Thymus (tissue), 11 donors: ENCODE measurements around the gene MORF4L1. TPM values are rescaled to one million over a fixed set of nuclear protein-coding genes. Genes with fewer than 3 reads are reported as not detected.
A peak's percentile ranks its signal among the peaks of the same experiment; 100 is the strongest.

Source experiments
- DNase-seq, 9 donors: peaks; one replicate each; pipeline ENCODE4 v3.0.0-alpha.2; 2013; ENCODE audit warnings: low spot score in 9 of 9, low read depth in 6 of 9, missing footprints in 1 of 9
- H3K27ac ChIP-seq, 2 donors: one replicate each; pipeline ENCODE4 v1.5.1; 2013; ENCODE audit warnings: control low read depth in 1 of 2, low read depth in 1 of 2, low read length in 1 of 2, mild to moderate bottlenecking in 1 of 2, moderate library complexity in 1 of 2
- H3K27me3 ChIP-seq, 2 donors: one replicate each; pipeline ENCODE4 v1.5.1; 2013; ENCODE audit warnings: low read length in 1 of 2; ENCODE audit not compliant: control insufficient read depth in 2 of 2, insufficient read depth in 1 of 2
- H3K36me3 ChIP-seq, 2 donors: one replicate each; pipeline ENCODE4 v1.5.1; 2013; ENCODE audit warnings: low read length in 1 of 2, mild to moderate bottlenecking in 1 of 2, moderate library complexity in 1 of 2; ENCODE audit not compliant: control insufficient read depth in 2 of 2, insufficient read depth in 2 of 2
- H3K4me1 ChIP-seq, 2 donors: one replicate each; pipeline ENCODE4 v1.5.1; 2013; ENCODE audit warnings: low read length in 2 of 2; ENCODE audit not compliant: control insufficient read depth in 2 of 2, insufficient read depth in 2 of 2
- H3K4me3 ChIP-seq, 2 donors: one replicate each; pipeline ENCODE4 v1.5.1; 2013; ENCODE audit warnings: low read length in 2 of 2, control low read depth in 1 of 2, mild to moderate bottlenecking in 1 of 2
- H3K9me3 ChIP-seq, 2 donors: one replicate each; pipeline ENCODE4 v1.5.1; 2013; ENCODE audit warnings: low read length in 1 of 2, mild to moderate bottlenecking in 1 of 2; ENCODE audit not compliant: control insufficient read depth in 2 of 2, insufficient read depth in 1 of 2
- WGBS: extraction: QIAGEN DNeasy Blood & Tissue Kit; methylation state at CpG from one replicate; pipeline ENCODE4 v1.1.7; 2013; 5-methylcytosine and 5-hydroxymethylcytosine counted together
- polyA plus RNA-seq: library from polyadenylated mRNA; stranded (reverse); fragments of 200-250 nt; gene quantifications from one replicate; pipeline ENCODE4 v1.2.3, GENCODE V29; 2013
- total RNA-seq: library from RNA; stranded (reverse); fragments of 120-200 nt; gene quantifications from one replicate; pipeline ENCODE4 v1.2.4, GENCODE V29; 2013
- donor health status: healthy.

Gene MORF4L1
- total and polyA plus RNA-seq, 2 donors: 231 to 233 TPM

DNA sequence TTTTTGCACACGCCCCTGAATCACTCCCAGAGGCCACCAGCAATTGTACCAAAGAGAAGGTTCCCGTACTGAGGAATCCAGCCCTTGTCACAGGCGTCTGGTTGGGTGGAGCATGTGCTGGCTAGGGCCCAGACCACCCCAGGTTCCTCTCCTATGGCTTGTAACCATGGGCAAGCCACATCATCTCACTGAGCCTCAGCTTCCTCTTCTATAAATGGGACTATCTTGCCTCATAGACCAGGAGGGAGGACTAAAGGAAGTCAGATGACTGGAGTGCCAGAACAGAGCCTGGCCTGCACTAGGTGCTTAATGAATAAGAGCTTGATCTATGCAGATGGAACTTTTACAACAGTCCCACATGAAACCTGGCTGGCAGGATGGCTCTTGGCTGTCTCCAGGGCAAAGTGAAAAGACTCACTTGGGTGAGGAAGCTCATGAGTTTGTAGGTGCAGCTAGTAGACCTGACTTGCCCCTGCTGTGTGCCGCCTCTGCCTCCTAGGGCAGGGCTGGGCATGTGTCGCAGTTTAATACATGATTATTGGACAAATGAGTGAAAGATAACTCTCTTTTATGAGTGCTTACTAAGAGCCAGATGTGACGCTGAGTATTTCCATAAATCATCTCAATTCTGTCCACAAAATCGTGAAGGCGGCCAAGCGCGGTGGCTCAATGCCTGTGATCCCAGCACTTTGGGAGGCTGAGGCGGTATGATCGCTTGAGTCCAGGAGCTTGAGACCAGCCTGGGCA lies 42.8 kb downstream of the MORF4L1 start:
- DNase-seq: no peak
- H3K4me3 ChIP-seq: no peak overlapping the region
- H3K27me3 ChIP-seq: no peaks in the 10 kb centered on the region
- peaks cover 0 to 2% of the 10 kb centered on the region in 2 donors for H3K4me1 ChIP-seq
- no peaks in the 10 kb centered on the region for H3K9me3 ChIP-seq
- H3K36me3 ChIP-seq: peaks cover 41 to 60% of the 10 kb centered on the region in 2 donors
- WGBS: 95% methylated on average over 12 of the region's 12 CpGs
- peak overlapping the region in 1 of 2 donors; percentile 2 for H3K27ac ChIP-seq

GRCh38 chr15:78916088-78916487 lies 43.4 kb downstream of the MORF4L1 start:
- peaks cover 38 to 57% of the 10 kb centered on the region in 2 donors for H3K36me3 ChIP-seq
- no peak overlapping the region for H3K4me3 ChIP-seq
- no peaks in the 10 kb centered on the region for H3K9me3 ChIP-seq
- peaks cover 0 to 2% of the 10 kb centered on the region in 2 donors for H3K4me1 ChIP-seq
- no peaks in the 10 kb centered on the region for H3K27me3 ChIP-seq
- 95% methylated on average over 4 of the region's 4 CpGs for WGBS
- H3K27ac ChIP-seq: peak overlapping the region in 1 of 2 donors; percentile 15
- no peak for DNase-seq

DNA sequence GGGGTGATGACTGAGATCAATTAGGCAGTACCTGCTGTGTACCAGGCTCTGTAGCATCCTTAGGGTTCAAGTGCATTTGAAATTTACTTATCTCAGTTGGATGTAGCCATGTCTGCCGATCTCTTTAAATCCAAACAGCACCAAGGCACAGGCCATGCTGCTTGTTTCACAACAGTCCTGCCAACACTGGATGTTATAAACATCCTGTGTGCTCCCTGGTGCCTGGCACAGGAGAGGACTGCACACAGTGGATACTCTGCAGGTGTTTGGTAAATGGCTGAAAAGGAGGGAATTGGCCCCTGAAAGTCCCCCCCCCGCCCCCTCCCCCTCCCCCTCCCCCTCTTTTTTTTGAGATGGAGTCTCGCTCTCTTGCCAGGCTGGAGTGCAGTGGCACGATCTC lies 45.2 kb downstream of the MORF4L1 start:
- 96% methylated on average over 4 of the region's 4 CpGs for WGBS
- no peak overlapping the region for H3K4me3 ChIP-seq
- peaks cover 0 to 1% of the 10 kb centered on the region in 2 donors for H3K9me3 ChIP-seq
- no peak for DNase-seq
- H3K27me3 ChIP-seq: no peaks in the 10 kb centered on the region
- peaks cover 45 to 63% of the 10 kb centered on the region in 2 donors for H3K36me3 ChIP-seq
- peaks cover 0 to 2% of the 10 kb centered on the region in 2 donors for H3K4me1 ChIP-seq
- no peak overlapping the region for H3K27ac ChIP-seq

DNA sequence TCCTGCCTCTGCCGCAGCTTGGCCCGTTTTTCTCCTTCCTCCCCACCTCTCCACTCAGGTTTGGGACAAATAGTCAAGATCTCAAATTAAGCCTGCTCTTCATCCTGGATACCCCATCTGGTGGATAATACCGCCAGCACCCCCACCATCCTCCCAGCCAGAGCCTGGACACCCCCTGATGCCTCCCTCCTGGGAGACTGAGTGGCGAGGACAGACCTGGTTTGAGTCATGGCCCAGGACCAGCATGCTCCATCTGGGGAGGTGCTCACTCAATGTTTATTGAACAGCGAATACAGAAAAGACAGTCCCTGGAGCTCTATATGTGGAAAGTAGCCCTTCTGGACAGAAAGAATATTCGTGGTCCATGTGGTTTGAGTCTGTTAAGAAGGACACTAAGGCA lies 48.8 kb downstream of the MORF4L1 start:
- Histone ChIP-seq H3K27ac (no peak overlapping the region), H3K4me3 (no peak overlapping the region), H3K27me3 (no peaks in the 10 kb centered on the region), H3K36me3 (peaks cover 41 to 66% of the 10 kb centered on the region in 2 donors), H3K4me1 (no peaks in the 10 kb centered on the region), H3K9me3 (peaks cover 0 to 1% of the 10 kb centered on the region in 2 donors)
- 87% methylated on average over 6 of the region's 6 CpGs for WGBS
- DNase-seq: no peak

DNA sequence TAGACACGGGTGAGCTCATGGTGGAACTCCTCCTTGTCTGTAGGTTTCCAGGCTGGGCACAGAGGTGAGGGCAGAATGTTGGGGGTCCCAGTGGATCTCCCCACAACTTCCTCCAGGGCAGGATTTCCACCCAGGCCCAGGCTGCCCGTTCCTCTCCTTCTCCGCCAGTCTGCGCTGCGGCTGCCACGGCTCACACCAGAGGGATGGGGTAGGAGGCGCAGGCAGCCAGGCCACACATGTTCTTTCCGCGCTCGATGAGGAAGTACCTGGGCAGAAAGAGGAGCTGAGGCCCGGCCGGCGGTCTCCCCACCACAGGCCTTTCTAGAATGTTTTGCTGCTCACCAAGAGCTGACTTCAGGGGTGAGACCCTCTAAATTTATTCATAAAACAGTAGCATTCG lies 49.2 kb downstream of the MORF4L1 start:
- Histone ChIP-seq H3K36me3 (peaks cover 42 to 68% of the 10 kb centered on the region in 2 donors), H3K27ac (no peak overlapping the region), H3K27me3 (no peaks in the 10 kb centered on the region), H3K4me3 (no peak overlapping the region), H3K9me3 (peaks cover 0 to 1% of the 10 kb centered on the region in 2 donors), H3K4me1 (no peaks in the 10 kb centered on the region)
- 96% methylated on average over 14 of the region's 14 CpGs for WGBS
- DNase-seq: no peak

DNA sequence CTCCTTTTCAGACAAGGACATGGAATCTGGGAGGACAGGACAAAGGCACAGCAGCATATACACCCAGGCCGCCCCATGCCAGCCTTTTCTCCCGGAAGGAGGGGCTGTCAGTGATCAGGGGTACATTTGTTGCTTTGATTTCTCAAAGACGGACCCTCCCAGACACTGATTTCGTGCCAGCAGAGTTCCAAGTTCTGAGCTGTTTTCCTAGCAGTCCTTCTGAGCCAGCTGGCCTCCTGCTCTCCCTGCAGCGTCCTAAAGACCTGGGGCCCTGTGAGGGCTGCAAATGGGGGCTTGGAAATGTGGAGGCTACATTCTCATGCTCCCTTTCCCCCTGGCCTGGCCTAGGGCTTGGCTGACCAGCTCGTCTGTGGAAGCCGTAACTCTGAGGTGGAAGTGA lies 49.8 kb downstream of the MORF4L1 start:
- Histone ChIP-seq H3K27ac (no peak overlapping the region), H3K36me3 (peaks cover 48 to 68% of the 10 kb centered on the region in 2 donors), H3K27me3 (no peaks in the 10 kb centered on the region), H3K4me1 (no peaks in the 10 kb centered on the region), H3K9me3 (peaks cover 0 to 1% of the 10 kb centered on the region in 2 donors), H3K4me3 (no peak overlapping the region)
- DNase-seq: no peak
- 95% methylated on average over 7 of the region's 7 CpGs for WGBS

GRCh38 chr15:78923015-78923414 lies 50.3 kb downstream of the MORF4L1 start:
- Histone ChIP-seq H3K27ac (no peak overlapping the region), H3K4me3 (no peak overlapping the region), H3K4me1 (no peaks in the 10 kb centered on the region), H3K27me3 (no peaks in the 10 kb centered on the region), H3K9me3 (peaks cover 0 to 1% of the 10 kb centered on the region in 2 donors), H3K36me3 (peaks cover 46 to 66% of the 10 kb centered on the region in 2 donors)
- DNase-seq: no peak
- WGBS: 88% methylated on average over 7 of the region's 7 CpGs

DNA sequence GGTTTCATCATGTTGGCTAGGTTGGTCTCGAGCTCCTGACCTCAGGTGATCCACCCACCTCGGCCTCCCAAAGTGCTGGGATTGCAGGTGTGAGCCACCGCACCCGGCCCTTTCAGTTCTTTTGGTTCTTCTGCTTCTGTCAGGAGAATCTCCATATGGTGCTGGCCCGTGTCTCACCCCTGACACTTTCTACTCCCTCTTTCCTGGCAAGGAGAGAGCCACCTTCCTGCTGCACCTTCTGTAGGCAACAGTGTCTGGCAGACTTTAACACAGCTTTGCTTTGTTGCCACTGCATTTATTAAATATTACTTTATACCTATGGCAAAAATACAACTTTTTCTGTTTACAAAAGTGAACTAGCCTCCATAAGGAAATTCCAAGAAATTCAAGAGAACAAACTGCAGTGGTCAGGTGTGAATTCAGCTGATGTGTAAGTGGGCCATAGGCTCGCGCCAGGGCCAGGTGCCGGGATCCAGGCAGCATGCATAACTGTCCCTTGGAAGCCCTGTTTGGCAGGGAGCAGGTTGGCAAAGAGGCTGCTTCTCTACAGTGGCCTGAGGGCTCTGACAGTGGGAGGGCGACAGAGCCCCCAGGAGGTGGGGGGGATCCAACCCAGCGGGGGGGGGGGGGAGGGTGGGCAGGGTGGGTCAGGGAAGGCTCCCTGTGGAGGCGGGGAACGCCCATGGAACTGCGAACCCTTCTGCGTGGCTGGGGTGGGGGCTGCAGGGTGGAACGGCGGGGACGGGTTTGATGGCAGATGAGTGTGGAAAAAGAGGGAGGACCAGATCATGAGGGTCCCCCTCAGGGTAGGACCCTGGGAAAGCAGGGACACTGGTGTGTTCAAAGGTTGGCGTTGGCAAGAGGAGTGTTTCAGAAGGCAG lies 51.0 kb downstream of the MORF4L1 start:
- no peak for DNase-seq
- no peak overlapping the region for H3K27ac ChIP-seq
- H3K4me1 ChIP-seq: no peaks in the 10 kb centered on the region
- H3K4me3 ChIP-seq: no peak overlapping the region
- WGBS: 97% methylated on average over 18 of the region's 18 CpGs
- H3K9me3 ChIP-seq: peaks cover 0 to 1% of the 10 kb centered on the region in 2 donors
- peaks cover 46 to 62% of the 10 kb centered on the region in 2 donors for H3K36me3 ChIP-seq
- H3K27me3 ChIP-seq: no peaks in the 10 kb centered on the region

GRCh38 chr15:78925076-78925624 lies 52.5 kb downstream of the MORF4L1 start:
- H3K27me3 ChIP-seq: no peaks in the 10 kb centered on the region
- DNase-seq: no peak
- no peak overlapping the region for H3K27ac ChIP-seq
- no peak overlapping the region for H3K4me3 ChIP-seq
- WGBS: 87% methylated on average over 10 of the region's 10 CpGs
- H3K9me3 ChIP-seq: peaks cover 0 to 1% of the 10 kb centered on the region in 2 donors
- H3K4me1 ChIP-seq: no peaks in the 10 kb centered on the region
- H3K36me3 ChIP-seq: peaks cover 39 to 52% of the 10 kb centered on the region in 2 donors
